ENCODE measurements around the gene SPPL2B.

The SPPL2B gene

GRCh38 chr19:2302319-2303210 is 25.9 kb upstream of the SPPL2B start:
- no peak for DNase-seq

- no peak for DNase-seq
Measured at GRCh38 chr19:2303211-2303798, 25.2 kb upstream of the SPPL2B start.

GRCh38 chr19:2305452-2306280 is 22.8 kb upstream of the SPPL2B start:
- no peak for DNase-seq

GRCh38 chr19:2306281-2306806 is 22.1 kb upstream of the SPPL2B start:
- no peak for DNase-seq

GRCh38 chr19:2306971-2307370 is 21.5 kb upstream of the SPPL2B start:
- DNase-seq = no peak

- no peak for DNase-seq
Measured at GRCh38 chr19:2307518-2308012, 20.9 kb upstream of the SPPL2B start.

GRCh38 chr19:2308114-2308556 is 20.3 kb upstream of the SPPL2B start, which contains the start of gene LINGO3:
Gene LINGO3, minus strand, starts transcription at chr19:2308154. Its CDS starts 16,378 bp downstream, at chr19:2291776.
- DNase-seq = no peak

- DNase-seq = no peak
Measured at GRCh38 chr19:2309734-2310362, 18.6 kb upstream of the SPPL2B start.

- no peak for DNase-seq
Measured at GRCh38 chr19:2311093-2311492, 17.4 kb upstream of the SPPL2B start.

- DNase-seq = no peak
Measured at GRCh38 chr19:2312820-2313501, 15.5 kb upstream of the SPPL2B start.

- no peak for DNase-seq
Measured at GRCh38 chr19:2315121-2315817, 13.2 kb upstream of the SPPL2B start.

GRCh38 chr19:2315818-2316353 is 12.6 kb upstream of the SPPL2B start:
- no peak for DNase-seq

GRCh38 chr19:2317300-2317699 is 11.2 kb upstream of the SPPL2B start:
- no peak for DNase-seq

GRCh38 chr19:2317756-2318155 is 10.7 kb upstream of the SPPL2B start:
- no peak for DNase-seq

GRCh38 chr19:2318923-2319322 is 9.6 kb upstream of the SPPL2B start:
- DNase-seq = no peak

- no peak for DNase-seq
Measured at GRCh38 chr19:2319551-2319950, 8.9 kb upstream of the SPPL2B start.

- DNase-seq = no peak
Measured at GRCh38 chr19:2320049-2320448, 8.4 kb upstream of the SPPL2B start.

- no peak for DNase-seq
Measured at GRCh38 chr19:2320939-2321338, 7.5 kb upstream of the SPPL2B start.

GRCh38 chr19:2321565-2322283 is 6.8 kb upstream of the SPPL2B start:
- no peak for DNase-seq

GRCh38 chr19:2323707-2324106 is 4.8 kb upstream of the SPPL2B start:
- DNase-seq = no peak

Measured in stimulated activated CD4-positive, alpha-beta T cell treated with anti-CD3 and anti-CD28 coated beads, Interleukin-2, amount 100 ng/mL, for 24 hours (primary cell).